Measurements from ENCODE around the gene POLR2E.

GRCh38 chr19:1105873-1106840, 11.0 kb upstream of the POLR2E start:
- TF ChIP-seq, protein P1, sequence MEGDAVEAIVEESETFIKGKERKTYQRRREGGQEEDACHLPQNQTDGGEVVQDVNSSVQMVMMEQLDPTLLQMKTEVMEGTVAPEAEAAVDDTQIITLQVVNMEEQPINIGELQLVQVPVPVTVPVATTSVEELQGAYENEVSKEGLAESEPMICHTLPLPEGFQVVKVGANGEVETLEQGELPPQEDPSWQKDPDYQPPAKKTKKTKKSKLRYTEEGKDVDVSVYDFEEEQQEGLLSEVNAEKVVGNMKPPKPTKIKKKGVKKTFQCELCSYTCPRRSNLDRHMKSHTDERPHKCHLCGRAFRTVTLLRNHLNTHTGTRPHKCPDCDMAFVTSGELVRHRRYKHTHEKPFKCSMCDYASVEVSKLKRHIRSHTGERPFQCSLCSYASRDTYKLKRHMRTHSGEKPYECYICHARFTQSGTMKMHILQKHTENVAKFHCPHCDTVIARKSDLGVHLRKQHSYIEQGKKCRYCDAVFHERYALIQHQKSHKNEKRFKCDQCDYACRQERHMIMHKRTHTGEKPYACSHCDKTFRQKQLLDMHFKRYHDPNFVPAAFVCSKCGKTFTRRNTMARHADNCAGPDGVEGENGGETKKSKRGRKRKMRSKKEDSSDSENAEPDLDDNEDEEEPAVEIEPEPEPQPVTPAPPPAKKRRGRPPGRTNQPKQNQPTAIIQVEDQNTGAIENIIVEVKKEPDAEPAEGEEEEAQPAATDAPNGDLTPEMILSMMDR (IDR thresholded peaks at IDR 0.05), result no peak
- no peak for TF ChIP-seq ZFX (IDR thresholded peaks at IDR 0.05; ENCODE audit: borderline replicate concordance)

All from 22Rv1 (cell line).